Measurements from ENCODE around the gene LARGE1.

- no peak for TF ChIP-seq REST (IDR thresholded peaks at IDR 0.05; ENCODE audit: low read depth)
- no peak for TF ChIP-seq TEAD4 (IDR thresholded peaks at IDR 0.05)
These were observed 620.9 kb downstream of the LARGE1 start for GRCh38 chr22:33299245-33299956.
